Left hindlimb (tissue), 1 donor: Measurements from ENCODE around the gene THG1L.

Source experiments
- DNase-seq: peaks from one replicate; pipeline ENCODE4 v3.0.0-alpha.2; 2018

THG1L gene

GRCh38 chr5:157761690-157762621 lies 30.7 kb downstream of the THG1L start:
- DNase-seq: no peak

DNA sequence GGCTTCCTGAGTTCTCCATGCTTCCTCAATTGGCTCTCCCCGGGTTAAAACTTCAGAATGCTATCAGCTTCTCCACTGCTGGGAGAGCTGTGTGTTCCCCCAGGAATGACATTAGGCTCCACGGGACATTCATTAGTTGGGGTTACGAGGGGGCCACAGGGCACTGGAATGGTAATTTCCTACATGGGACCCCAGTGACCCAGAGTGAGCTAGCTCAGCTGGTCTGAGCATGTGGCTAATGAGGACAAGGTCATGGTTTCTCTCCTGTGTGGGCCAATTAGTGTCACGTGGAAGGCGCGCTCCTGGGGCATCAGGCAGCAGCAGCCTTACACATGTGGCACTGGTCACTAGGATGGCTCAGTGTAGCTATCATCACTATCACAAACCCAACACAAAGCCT lies 33.3 kb downstream of the THG1L start:
- DNase-seq: no peak

DNA sequence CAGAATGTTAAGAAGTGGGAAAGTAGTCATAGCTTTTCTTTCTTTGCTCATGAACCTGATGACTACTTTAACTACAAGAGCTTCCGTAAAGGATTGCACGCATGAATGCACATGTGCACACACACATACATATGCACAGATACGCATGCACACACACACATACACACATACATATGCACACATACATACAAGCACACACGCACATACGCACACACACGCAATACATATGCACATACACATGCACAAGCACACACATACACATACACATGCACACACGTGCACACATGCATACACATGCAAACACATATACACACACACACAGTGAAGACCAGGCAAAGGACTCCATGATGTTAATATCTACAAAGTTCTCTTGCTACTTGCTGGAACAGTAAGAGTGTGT lies 35.2 kb downstream of the THG1L start:
- DNase-seq: no peak

- no peak for DNase-seq
Measured at GRCh38 chr5:157766902-157767301, 35.7 kb downstream of the THG1L start.

DNA sequence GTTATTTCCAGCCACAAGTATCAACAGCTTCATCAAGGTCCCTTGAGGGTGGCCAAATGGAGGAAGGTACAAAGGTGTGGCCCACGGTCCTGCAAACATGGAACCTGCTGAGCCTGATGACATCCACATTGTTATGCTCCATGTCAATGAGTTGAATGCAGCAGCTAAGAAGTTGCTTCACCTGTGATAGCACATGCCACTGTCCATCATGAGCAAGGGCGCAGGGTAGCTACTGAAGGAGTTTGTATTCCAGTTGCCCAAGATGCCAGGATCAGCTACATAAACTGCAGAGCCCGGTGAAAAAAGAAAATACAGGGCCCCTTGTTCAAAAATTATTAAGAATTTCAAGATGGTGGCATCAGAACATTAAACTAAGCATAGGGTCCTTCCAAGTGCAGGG lies 36.5 kb downstream of the THG1L start:
- no peak for DNase-seq

- no peak for DNase-seq
Measured at GRCh38 chr5:157770665-157771064, 39.4 kb downstream of the THG1L start.

GRCh38 chr5:157772127-157772526 lies 40.9 kb downstream of the THG1L start:
- DNase-seq: no peak

- no peak for DNase-seq
Measured at GRCh38 chr5:157778121-157778805, 47.0 kb downstream of the THG1L start.

GRCh38 chr5:157779221-157779620 lies 48.0 kb downstream of the THG1L start:
- DNase-seq: no peak

DNA sequence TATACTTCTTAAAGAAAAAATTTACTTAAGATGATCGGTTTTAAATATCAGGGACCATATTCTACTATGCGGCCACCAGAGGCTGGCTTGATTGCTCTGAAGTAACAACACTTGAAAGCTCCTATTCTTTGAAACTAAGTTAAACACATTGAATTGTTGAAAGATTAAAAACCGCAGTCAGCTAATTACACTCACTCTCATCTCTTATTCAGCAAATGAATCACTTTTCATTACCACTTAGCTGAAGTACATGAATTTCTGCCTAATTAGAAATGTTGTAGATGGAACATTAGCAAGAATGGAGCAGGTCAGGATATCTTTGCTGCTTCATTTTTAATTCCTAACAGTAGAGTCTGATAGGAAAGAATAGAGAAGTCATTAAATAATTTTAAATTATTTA lies 54.6 kb downstream of the THG1L start:
- DNase-seq: no peak
